ENCODE results near the gene RBM44.
A peak's percentile ranks its signal among the peaks of the same experiment; 100 is the strongest.
"Not testable (repeated sequence)": the region's sequence is repeated elsewhere in the genome, so short reads cannot be mapped to it uniquely, and the experiment has no call there.

Gene RBM44

GRCh38 chr2:237823544-237823943 is 25.0 kb downstream of the RBM44 start:
- H3K4me1 ChIP-seq (ENCODE audit: control insufficient read depth, insufficient read depth, low read length), result no peaks in the 10 kb centered on the region
- no peaks in the 10 kb centered on the region for H3K27me3 ChIP-seq (ENCODE audit: control insufficient read depth, insufficient read depth, low read length)
- no peaks in the 10 kb centered on the region for H3K9me3 ChIP-seq (replicated peaks; ENCODE audit: low read length)
- no peak overlapping the region for H3K4me2 ChIP-seq (ENCODE audit: low read length)
- no peak overlapping the region for H3K4me3 ChIP-seq (ENCODE audit: low read length)
- H3K36me3 ChIP-seq (ENCODE audit: insufficient read depth, low read length), result no peaks in the 10 kb centered on the region
- H3K9ac ChIP-seq (ENCODE audit: low read depth, low read length), result no peak overlapping the region

GRCh38 chr2:237824085-237824484 is 25.5 kb downstream of the RBM44 start:
- Histone ChIP-seq H3K4me1 (ENCODE audit: control insufficient read depth, insufficient read depth, low read length) (no peaks in the 10 kb centered on the region), H3K4me2 (ENCODE audit: low read length) (no peak overlapping the region), H3K9ac (ENCODE audit: low read depth, low read length) (no peak overlapping the region), H3K36me3 (ENCODE audit: insufficient read depth, low read length) (no peaks in the 10 kb centered on the region), H3K4me3 (ENCODE audit: low read length) (no peak overlapping the region), H3K27me3 (ENCODE audit: control insufficient read depth, insufficient read depth, low read length) (no peaks in the 10 kb centered on the region), H3K9me3 (replicated peaks; ENCODE audit: low read length) (no peaks in the 10 kb centered on the region)

- no peaks in the 10 kb centered on the region for H3K9me3 ChIP-seq (replicated peaks; ENCODE audit: low read length)
- H3K9ac ChIP-seq (ENCODE audit: low read depth, low read length), result no peak overlapping the region
- no peaks in the 10 kb centered on the region for H3K4me1 ChIP-seq (ENCODE audit: control insufficient read depth, insufficient read depth, low read length)
- no peaks in the 10 kb centered on the region for H3K36me3 ChIP-seq (ENCODE audit: insufficient read depth, low read length)
- H3K27me3 ChIP-seq (ENCODE audit: control insufficient read depth, insufficient read depth, low read length), result no peaks in the 10 kb centered on the region
- no peak overlapping the region for H3K4me3 ChIP-seq (ENCODE audit: low read length)
- no peak overlapping the region for H3K4me2 ChIP-seq (ENCODE audit: low read length)
Observed at GRCh38 chr2:237827421-237827987, 28.9 kb downstream of the RBM44 start.

- Histone ChIP-seq H3K4me1 (ENCODE audit: control insufficient read depth, insufficient read depth, low read length) (no peaks in the 10 kb centered on the region), H3K4me3 (ENCODE audit: low read length) (no peak overlapping the region), H3K4me2 (ENCODE audit: low read length) (no peak overlapping the region), H3K27me3 (ENCODE audit: control insufficient read depth, insufficient read depth, low read length) (no peaks in the 10 kb centered on the region), H3K9me3 (replicated peaks; ENCODE audit: low read length) (no peaks in the 10 kb centered on the region), H3K36me3 (ENCODE audit: insufficient read depth, low read length) (no peaks in the 10 kb centered on the region), H3K9ac (ENCODE audit: low read depth, low read length) (no peak overlapping the region)
Observed at GRCh38 chr2:237830522-237830921, 31.9 kb downstream of the RBM44 start.

- Histone ChIP-seq H3K4me2 (ENCODE audit: low read length) (no peak overlapping the region), H3K36me3 (ENCODE audit: insufficient read depth, low read length) (no peaks in the 10 kb centered on the region), H3K9me3 (replicated peaks; ENCODE audit: low read length) (no peaks in the 10 kb centered on the region), H3K4me3 (ENCODE audit: low read length) (no peak overlapping the region), H3K27me3 (ENCODE audit: control insufficient read depth, insufficient read depth, low read length) (no peaks in the 10 kb centered on the region), H3K9ac (ENCODE audit: low read depth, low read length) (no peak overlapping the region), H3K4me1 (ENCODE audit: control insufficient read depth, insufficient read depth, low read length) (no peaks in the 10 kb centered on the region)
Observed at GRCh38 chr2:237833546-237833945, 35.0 kb downstream of the RBM44 start.

- no peaks in the 10 kb centered on the region for H3K27me3 ChIP-seq (ENCODE audit: control insufficient read depth, insufficient read depth, low read length)
- H3K4me1 ChIP-seq (ENCODE audit: control insufficient read depth, insufficient read depth, low read length), result no peaks in the 10 kb centered on the region
- no peak overlapping the region for H3K9ac ChIP-seq (ENCODE audit: low read depth, low read length)
- H3K4me3 ChIP-seq (ENCODE audit: low read length), result no peak overlapping the region
- H3K9me3 ChIP-seq (replicated peaks; ENCODE audit: low read length), result no peaks in the 10 kb centered on the region
- H3K4me2 ChIP-seq (ENCODE audit: low read length), result no peak overlapping the region
- no peaks in the 10 kb centered on the region for H3K36me3 ChIP-seq (ENCODE audit: insufficient read depth, low read length)
Observed at GRCh38 chr2:237835372-237835771, 36.8 kb downstream of the RBM44 start.

- Histone ChIP-seq H3K4me3 (ENCODE audit: low read length) (no peak overlapping the region), H3K9me3 (replicated peaks; ENCODE audit: low read length) (no peaks in the 10 kb centered on the region), H3K27me3 (ENCODE audit: control insufficient read depth, insufficient read depth, low read length) (peaks cover 7% of the 10 kb centered on the region)
Observed at GRCh38 chr2:237841051-237841450, 42.5 kb downstream of the RBM44 start.

GRCh38 chr2:237848940-237849339 is 50.4 kb downstream of the RBM44 start:
- not testable (repeated sequence) for H3K4me2 ChIP-seq (ENCODE audit: low read length); H3K4me1 ChIP-seq (ENCODE audit: control insufficient read depth, insufficient read depth, low read length); H3K27me3 ChIP-seq (ENCODE audit: control insufficient read depth, insufficient read depth, low read length); H3K9me3 ChIP-seq (replicated peaks; ENCODE audit: low read length); H3K9ac ChIP-seq (ENCODE audit: low read depth, low read length); H3K4me3 ChIP-seq (ENCODE audit: low read length); H3K36me3 ChIP-seq (ENCODE audit: insufficient read depth, low read length)

More at GRCh38 chr2:237841051-237841450, 42.5 kb downstream of the RBM44 start:
- Histone ChIP-seq H3K36me3 (ENCODE audit: insufficient read depth, low read length) (no peaks in the 10 kb centered on the region), H3K4me2 (ENCODE audit: low read length) (no peak overlapping the region), H3K4me1 (ENCODE audit: control insufficient read depth, insufficient read depth, low read length) (no peaks in the 10 kb centered on the region), H3K9ac (ENCODE audit: low read depth, low read length) (no peak overlapping the region)

- Histone ChIP-seq H3K9me3 (replicated peaks; ENCODE audit: low read length) (no peaks in the 10 kb centered on the region), H3K9ac (ENCODE audit: low read depth, low read length) (no peak overlapping the region), H3K36me3 (ENCODE audit: insufficient read depth, low read length) (no peaks in the 10 kb centered on the region), H3K4me2 (ENCODE audit: low read length) (no peak overlapping the region), H3K4me3 (ENCODE audit: low read length) (no peak overlapping the region), H3K27me3 (ENCODE audit: control insufficient read depth, insufficient read depth, low read length) (peaks cover 6% of the 10 kb centered on the region), H3K4me1 (ENCODE audit: control insufficient read depth, insufficient read depth, low read length) (peaks cover 8% of the 10 kb centered on the region)
Observed at GRCh38 chr2:237854295-237854694, 55.7 kb downstream of the RBM44 start.

GRCh38 chr2:237857791-237858190 is 59.2 kb downstream of the RBM44 start:
- Histone ChIP-seq H3K4me3 (ENCODE audit: low read length) (no peak overlapping the region), H3K27me3 (ENCODE audit: control insufficient read depth, insufficient read depth, low read length) (peaks cover 6% of the 10 kb centered on the region), H3K9ac (ENCODE audit: low read depth, low read length) (no peak overlapping the region), H3K4me2 (ENCODE audit: low read length) (no peak overlapping the region), H3K9me3 (replicated peaks; ENCODE audit: low read length) (no peaks in the 10 kb centered on the region), H3K4me1 (ENCODE audit: control insufficient read depth, insufficient read depth, low read length) (peaks cover 21% of the 10 kb centered on the region), H3K36me3 (ENCODE audit: insufficient read depth, low read length) (no peaks in the 10 kb centered on the region)

- Histone ChIP-seq H3K36me3 (ENCODE audit: insufficient read depth, low read length) (no peaks in the 10 kb centered on the region), H3K4me1 (ENCODE audit: control insufficient read depth, insufficient read depth, low read length) (peaks cover 26% of the 10 kb centered on the region), H3K27me3 (ENCODE audit: control insufficient read depth, insufficient read depth, low read length) (peaks cover 6% of the 10 kb centered on the region), H3K9ac (ENCODE audit: low read depth, low read length) (peak overlapping the region; percentile 77), H3K9me3 (replicated peaks; ENCODE audit: low read length) (no peaks in the 10 kb centered on the region), H3K4me3 (ENCODE audit: low read length) (peak overlapping the region; percentile 74), H3K4me2 (ENCODE audit: low read length) (peak overlapping the region; percentile 91)
Observed at GRCh38 chr2:237858294-237859081, 59.9 kb downstream of the RBM44 start.

GRCh38 chr2:237859082-237859433 is 60.5 kb downstream of the RBM44 start:
- no peaks in the 10 kb centered on the region for H3K9me3 ChIP-seq (replicated peaks; ENCODE audit: low read length)
- H3K36me3 ChIP-seq (ENCODE audit: insufficient read depth, low read length), result no peaks in the 10 kb centered on the region
- peak overlapping the region; percentile 91 for H3K4me2 ChIP-seq (ENCODE audit: low read length)
- H3K9ac ChIP-seq (ENCODE audit: low read depth, low read length), result peak overlapping the region; percentile 77
- peaks cover 32% of the 10 kb centered on the region for H3K4me1 ChIP-seq (ENCODE audit: control insufficient read depth, insufficient read depth, low read length)
- peak overlapping the region; percentile 74 for H3K4me3 ChIP-seq (ENCODE audit: low read length)
- peaks cover 6% of the 10 kb centered on the region for H3K27me3 ChIP-seq (ENCODE audit: control insufficient read depth, insufficient read depth, low read length)
